Measurements from ENCODE around the gene GRIPAP1.
A peak's percentile ranks its signal among the peaks of the same experiment; 100 is the strongest.

The GRIPAP1 gene

DNA sequence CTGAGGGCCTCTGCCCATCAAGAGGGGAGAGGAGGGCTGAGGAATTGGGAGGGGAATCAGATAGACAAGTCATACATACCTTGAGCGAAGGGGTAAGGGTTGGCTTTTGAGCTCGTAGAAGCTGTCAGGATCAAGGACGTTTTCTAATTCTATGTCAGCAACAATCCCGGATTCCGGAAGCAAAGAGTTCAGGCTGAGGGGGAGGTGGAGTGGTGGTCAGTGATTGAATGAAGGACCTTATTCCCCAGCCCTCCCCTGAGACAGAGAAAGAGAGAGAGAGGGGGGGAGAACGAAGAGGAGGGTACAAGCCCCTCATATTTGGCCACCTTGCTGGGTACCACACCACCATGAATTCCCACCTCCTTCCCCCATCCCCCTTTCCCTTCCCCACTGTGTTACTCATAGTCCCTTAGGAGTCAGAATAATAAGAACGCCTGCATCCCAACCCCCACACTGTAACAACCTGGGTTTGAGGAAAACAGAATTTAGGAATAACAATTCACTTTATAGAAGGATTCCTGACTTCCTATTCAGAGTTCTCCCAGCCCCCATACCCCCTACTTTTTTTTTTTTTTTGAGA lies 38.4 kb upstream of the GRIPAP1 start:
- TF ChIP-seq, protein P1, sequence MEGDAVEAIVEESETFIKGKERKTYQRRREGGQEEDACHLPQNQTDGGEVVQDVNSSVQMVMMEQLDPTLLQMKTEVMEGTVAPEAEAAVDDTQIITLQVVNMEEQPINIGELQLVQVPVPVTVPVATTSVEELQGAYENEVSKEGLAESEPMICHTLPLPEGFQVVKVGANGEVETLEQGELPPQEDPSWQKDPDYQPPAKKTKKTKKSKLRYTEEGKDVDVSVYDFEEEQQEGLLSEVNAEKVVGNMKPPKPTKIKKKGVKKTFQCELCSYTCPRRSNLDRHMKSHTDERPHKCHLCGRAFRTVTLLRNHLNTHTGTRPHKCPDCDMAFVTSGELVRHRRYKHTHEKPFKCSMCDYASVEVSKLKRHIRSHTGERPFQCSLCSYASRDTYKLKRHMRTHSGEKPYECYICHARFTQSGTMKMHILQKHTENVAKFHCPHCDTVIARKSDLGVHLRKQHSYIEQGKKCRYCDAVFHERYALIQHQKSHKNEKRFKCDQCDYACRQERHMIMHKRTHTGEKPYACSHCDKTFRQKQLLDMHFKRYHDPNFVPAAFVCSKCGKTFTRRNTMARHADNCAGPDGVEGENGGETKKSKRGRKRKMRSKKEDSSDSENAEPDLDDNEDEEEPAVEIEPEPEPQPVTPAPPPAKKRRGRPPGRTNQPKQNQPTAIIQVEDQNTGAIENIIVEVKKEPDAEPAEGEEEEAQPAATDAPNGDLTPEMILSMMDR (conservative IDR thresholded peaks at IDR 0.05; ENCODE audit: control insufficient read depth, insufficient read depth, low read depth, low read length), result no peak
- peak overlapping the region; percentile 77 for H3K4me3 ChIP-seq (ENCODE audit: control insufficient read depth, low read depth, low read length)
- peak; percentile 61 for DNase-seq (ENCODE audit: low read depth)

DNA sequence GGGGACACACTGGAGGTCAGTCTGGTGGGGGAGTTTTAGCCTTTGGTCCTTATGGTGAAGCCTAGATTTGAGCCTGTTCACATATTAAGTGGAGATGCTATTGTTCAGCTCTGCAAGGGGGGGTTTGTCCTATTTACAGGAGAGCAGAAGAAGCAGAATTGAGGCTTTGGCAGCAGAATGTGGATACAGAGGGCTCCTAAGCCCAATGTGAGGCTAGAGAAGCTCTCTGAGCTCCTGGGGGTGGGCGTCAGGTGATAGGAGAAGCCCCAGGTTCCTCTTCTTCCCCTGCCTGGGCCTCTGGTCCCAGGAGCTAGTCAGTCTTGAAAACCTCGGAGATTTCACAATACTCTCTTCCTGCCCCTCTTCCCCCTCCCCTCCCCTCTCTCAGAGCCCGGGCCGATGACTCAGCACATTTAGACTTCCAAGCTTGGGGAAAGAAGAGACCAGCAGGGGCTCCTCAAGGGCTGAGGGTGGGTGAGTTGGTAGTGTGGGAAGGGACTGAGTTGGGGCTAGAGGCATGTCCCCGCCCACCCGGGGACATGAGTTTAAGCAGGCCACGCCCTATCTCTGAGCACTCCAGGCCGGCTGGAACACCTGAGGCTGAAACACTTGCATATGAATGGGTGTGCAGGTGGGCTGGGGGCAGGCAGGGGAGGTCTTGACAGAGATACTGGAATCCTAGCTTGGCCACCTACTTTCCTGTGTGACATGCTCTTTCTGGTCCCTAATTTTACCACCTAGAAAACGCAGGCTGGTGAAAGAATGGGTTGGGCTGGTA lies 37.7 kb upstream of the GRIPAP1 start:
- H3K4me3 ChIP-seq (ENCODE audit: control insufficient read depth, low read depth, low read length), result peak overlapping the region; percentile 77
- DNase-seq (ENCODE audit: low read depth), result peak; percentile 94
- TF ChIP-seq, protein P1 (conservative IDR thresholded peaks at IDR 0.05; ENCODE audit: control insufficient read depth, insufficient read depth, low read depth, low read length), result peak; percentile 15

DNA sequence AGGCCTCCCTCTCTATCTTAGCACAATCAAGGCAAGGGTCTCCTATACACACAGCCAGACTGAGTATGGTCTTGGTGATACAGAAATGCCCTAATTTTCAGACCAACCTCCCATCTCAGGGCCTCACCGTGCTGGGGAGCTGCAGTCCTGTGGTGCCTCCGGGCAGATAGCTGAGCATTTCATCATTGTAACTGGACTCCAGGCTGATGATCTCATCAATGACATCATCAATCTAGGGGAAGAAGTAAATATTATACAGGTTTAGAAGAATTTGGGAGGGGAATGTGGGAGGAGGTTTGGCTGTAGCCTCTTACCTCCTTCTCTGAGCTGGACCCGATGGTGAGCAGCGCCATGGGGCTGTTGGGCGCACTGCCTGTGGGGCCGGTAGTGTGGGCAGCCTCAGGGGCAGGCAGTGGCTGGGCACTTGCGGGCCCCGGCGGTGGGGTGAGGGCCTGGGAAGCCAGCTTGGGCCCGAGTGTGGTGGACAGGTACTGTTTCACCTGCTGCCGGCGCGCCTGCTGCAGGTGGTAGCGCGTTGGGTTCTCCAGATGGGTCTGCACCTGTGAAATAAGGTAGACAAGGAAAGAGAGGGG lies 35.9 kb upstream of the GRIPAP1 start:
- DNase-seq (ENCODE audit: low read depth), result peak; percentile 59

DNA sequence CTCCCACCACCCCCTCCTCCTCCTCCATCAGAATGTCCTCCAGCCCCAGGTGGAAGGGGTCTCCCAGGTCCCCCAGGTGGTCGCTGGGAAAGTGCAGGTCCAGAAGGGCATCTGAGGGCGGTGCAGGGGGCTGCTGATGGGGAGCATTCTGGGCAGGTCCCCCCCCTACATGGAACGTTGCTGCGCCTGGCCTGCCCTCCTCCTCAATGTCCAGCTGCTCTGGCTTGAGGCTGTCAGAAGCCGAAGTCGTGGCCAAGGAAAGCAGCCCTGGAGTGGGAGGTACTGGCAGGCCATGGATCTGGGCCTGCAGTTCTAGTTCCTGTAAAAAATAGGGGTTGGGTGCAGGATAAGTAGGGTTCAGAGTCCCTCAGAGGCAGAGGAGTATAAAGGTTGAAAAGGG lies 28.2 kb upstream of the GRIPAP1 start:
- no peak overlapping the region for H3K4me3 ChIP-seq (ENCODE audit: control insufficient read depth, low read depth, low read length)
- TF ChIP-seq, protein P1 (conservative IDR thresholded peaks at IDR 0.05; ENCODE audit: control insufficient read depth, insufficient read depth, low read depth, low read length), result no peak
- no peak for DNase-seq (ENCODE audit: low read depth)

More for the DNA sequence above, 35.9 kb upstream of the GRIPAP1 start:
- TF ChIP-seq, protein P1 (conservative IDR thresholded peaks at IDR 0.05; ENCODE audit: control insufficient read depth, insufficient read depth, low read depth, low read length), result no peak
- H3K4me3 ChIP-seq (ENCODE audit: control insufficient read depth, low read depth, low read length), result no peak overlapping the region

DNA sequence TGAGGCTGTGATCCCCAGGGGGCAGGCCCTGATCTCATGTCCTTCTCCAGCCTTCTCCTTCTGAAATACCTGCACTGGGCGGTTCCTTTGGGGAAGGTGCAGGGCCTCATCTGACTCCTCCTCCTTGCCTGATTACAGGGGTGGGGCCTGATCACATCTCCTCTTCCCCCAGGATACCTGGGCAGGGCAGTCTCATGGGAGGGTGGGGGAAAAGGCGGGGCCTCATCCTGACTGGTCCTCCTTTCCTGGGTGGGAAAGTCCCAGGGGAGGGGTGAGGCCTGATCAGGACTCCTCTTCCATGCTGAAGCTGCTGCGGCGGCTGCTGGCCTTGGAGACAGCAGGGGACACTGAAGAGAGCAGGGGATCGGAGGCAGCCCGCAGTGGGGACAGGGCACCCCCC lies 27.8 kb upstream of the GRIPAP1 start:
- no peak overlapping the region for H3K4me3 ChIP-seq (ENCODE audit: control insufficient read depth, low read depth, low read length)
- TF ChIP-seq, protein P1 (conservative IDR thresholded peaks at IDR 0.05; ENCODE audit: control insufficient read depth, insufficient read depth, low read depth, low read length), result no peak
- no peak for DNase-seq (ENCODE audit: low read depth)

DNA sequence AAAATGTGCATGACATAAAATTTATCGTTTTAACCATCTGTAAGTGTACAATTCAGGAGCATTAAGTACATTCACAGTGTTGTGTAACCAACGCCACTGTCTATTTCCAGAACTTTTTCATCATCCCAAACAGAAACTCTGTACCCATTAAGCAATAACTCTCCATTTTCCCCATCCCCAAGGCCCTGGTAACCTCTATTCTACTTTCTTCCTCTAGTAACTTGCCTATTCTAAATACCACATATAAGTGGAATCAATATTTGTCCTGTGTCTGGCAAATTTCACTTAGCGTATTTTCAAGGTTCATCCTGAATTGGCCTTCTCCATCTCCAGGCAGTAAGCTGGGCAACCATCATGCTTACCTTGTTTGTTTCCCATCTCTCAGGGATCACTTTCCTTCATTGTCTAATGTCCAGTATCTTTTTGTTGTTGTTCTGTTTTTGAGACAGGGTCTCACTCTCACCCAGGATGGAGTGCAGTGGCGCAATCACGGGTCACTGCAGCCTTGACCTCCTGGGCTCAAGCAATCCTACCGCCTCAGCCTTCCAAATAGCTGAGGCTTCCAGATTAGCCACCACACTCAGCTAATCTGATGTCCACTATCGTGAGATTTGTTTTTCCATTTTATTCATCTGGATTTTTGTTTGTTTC lies 17.7 kb upstream of the GRIPAP1 start:
- no peak overlapping the region for H3K4me3 ChIP-seq (ENCODE audit: control insufficient read depth, low read depth, low read length)
- TF ChIP-seq, protein P1 (conservative IDR thresholded peaks at IDR 0.05; ENCODE audit: control insufficient read depth, insufficient read depth, low read depth, low read length), result no peak
- DNase-seq (ENCODE audit: low read depth), result no peak
